Endothelial cell of umbilical vein (primary cell): Measurements from ENCODE around the gene P2RX3. TPM values are rescaled to one million over a fixed set of nuclear protein-coding genes. Genes with fewer than 3 reads are reported as not detected.
A peak's percentile ranks its signal among the peaks of the same experiment; 100 is the strongest.

Experiments
- BruUV-seq: library from RNA; stranded (reverse); fragments of 400-500 nt; replicated peaks from 2 replicates; lab custom pipeline; 2021; lab: Mats Ljungman, UMichigan
- CTCF ChIA-PET: fragments of 300-600, 350-600 bp; sonication (Branson Sonifier 250); formaldehyde crosslinking; loops from one replicate; lab custom pipeline; 2021; ENCODE audit warnings: antibody characterized with exemption, inconsistent platforms; lab: Charles Lee
- POLR2A ChIA-PET: fragments of 300-600, 350-600 bp; sonication (Branson Sonifier 250); formaldehyde crosslinking; loops from one replicate; lab custom pipeline; 2021; ENCODE audit warnings: antibody characterized with exemption, inconsistent platforms; lab: Charles Lee
- DNase-seq: peaks from one replicate; pipeline ENCODE4 v3.0.0-alpha.2; 2011; ENCODE audit warnings: low read depth, low spot score
- FAIRE-seq: peaks from 2 replicates; lab custom pipeline; 2011; peaks lifted over from hg19 to GRCh38; lab: Jason Lieb, UNC
- H2AFZ ChIP-seq: 2 replicates; pipeline ENCODE4 v1.6.0; 2012; ENCODE audit warnings: low read depth, low read length, control low read depth, inconsistent platforms
- H3K27ac ChIP-seq: 2 replicates; pipeline ENCODE4 v1.5.1; 2011; ENCODE audit warnings: low read depth, mild to moderate bottlenecking, control low read depth, low read length, moderate library complexity; ENCODE audit not compliant: insufficient read depth
- H3K27me3 ChIP-seq, 2 experiments: 2 replicates each; pipeline versions ENCODE4 v1.6.0 to v1.6.1; 2011; ENCODE audit warnings: low read length in 2 of 2, mixed read lengths in 1 of 2; ENCODE audit not compliant: control insufficient read depth in 2 of 2, insufficient read depth in 2 of 2
- H3K36me3 ChIP-seq, 2 experiments: 2 replicates in 1 of 2; 3 replicates in 1 of 2; pipeline ENCODE4 v1.5.1; 2011; ENCODE audit warnings: low read length in 2 of 2, mild to moderate bottlenecking in 1 of 2, moderate library complexity in 1 of 2; ENCODE audit not compliant: control insufficient read depth in 2 of 2, insufficient read depth in 2 of 2; ENCODE audit errors: extremely low read depth in 1 of 2
- H3K4me1 ChIP-seq: 3 replicates; pipeline ENCODE4 v1.5.1; 2011; ENCODE audit warnings: mild to moderate bottlenecking, low read length; ENCODE audit not compliant: control insufficient read depth, insufficient read depth; ENCODE audit errors: extremely low read depth
- H3K4me2 ChIP-seq: 2 replicates; pipeline ENCODE4 v1.6.1; 2011; ENCODE audit warnings: low read length, control low read depth, mixed read lengths; ENCODE audit not compliant: insufficient read depth
- H3K4me3 ChIP-seq, 3 experiments: fragments of 200-600 bp in 1 of 3; sonication (generic), shearing (Covaris generic) in 1 of 3; replicated peaks in 1 of 3; 2 replicates each; pipeline ENCODE4 v1.5.1; 2011 to 2016; ENCODE audit warnings: control low read depth in 3 of 3, low read length in 3 of 3, mild to moderate bottlenecking in 2 of 3, inconsistent platforms in 1 of 3, low read depth in 1 of 3, moderate library complexity in 1 of 3; ENCODE audit not compliant: insufficient read depth in 1 of 3
- H3K79me2 ChIP-seq: 2 replicates; pipeline ENCODE4 v1.6.0; 2012; ENCODE audit warnings: low read length, inconsistent platforms; ENCODE audit not compliant: control insufficient read depth, insufficient read depth
- H3K9ac ChIP-seq: replicated peaks from 2 replicates; pipeline ENCODE3; 2011; ENCODE audit warnings: low read length, control low read depth; ENCODE audit not compliant: insufficient read depth; ENCODE audit errors: extremely low read depth
- H3K9me1 ChIP-seq: replicated peaks from 3 replicates; pipeline ENCODE4 v1.6.0; 2011; ENCODE audit warnings: mild to moderate bottlenecking, low read length; ENCODE audit not compliant: control insufficient read depth, insufficient read depth; ENCODE audit errors: extremely low read depth
- H3K9me3 ChIP-seq: replicated peaks from 2 replicates; pipeline ENCODE4 v1.5.1; 2012; ENCODE audit warnings: low read length, inconsistent platforms; ENCODE audit not compliant: control insufficient read depth, insufficient read depth
- H4K20me1 ChIP-seq: replicated peaks from 2 replicates; pipeline ENCODE3; 2011; ENCODE audit warnings: mild to moderate bottlenecking, low read length; ENCODE audit not compliant: control insufficient read depth, insufficient read depth; ENCODE audit errors: extremely low read depth
- CTCF ChIP-seq, 2 donors: IDR thresholded peaks; 1 replicate in 1 of 2; 2 replicates in 1 of 2; pipeline ENCODE4 v1.5.1; 2011; ENCODE audit warnings: low read length in 2 of 2, mild to moderate bottlenecking in 2 of 2, moderate library complexity in 2 of 2, control low read depth in 1 of 2, inconsistent platforms in 1 of 2, low read depth in 1 of 2; ENCODE audit not compliant: insufficient read depth in 1 of 2; ENCODE audit errors: extremely low read depth in 1 of 2
- EZH2 ChIP-seq: IDR thresholded peaks from 2 replicates; pipeline ENCODE4 v1.6.1; 2012; ENCODE audit warnings: borderline replicate concordance, low read depth, mild to moderate bottlenecking, moderate library complexity, low read length, inconsistent platforms; ENCODE audit not compliant: severe bottlenecking
- FOS ChIP-seq: IDR thresholded peaks from 2 replicates; pipeline ENCODE4 v1.6.1; 2011; ENCODE audit warnings: mild to moderate bottlenecking, low read length, moderate library complexity, borderline replicate concordance; ENCODE audit not compliant: insufficient read depth
- GATA2 ChIP-seq: IDR thresholded peaks from 2 replicates; pipeline ENCODE4 v1.7.0; 2011; ENCODE audit warnings: low read depth, mild to moderate bottlenecking, moderate library complexity, mixed read lengths, low read length; ENCODE audit not compliant: insufficient read length, insufficient read depth
- JUN ChIP-seq: IDR thresholded peaks from 2 replicates; pipeline ENCODE4 v1.6.1; 2011; ENCODE audit warnings: borderline replicate concordance, low read depth; ENCODE audit not compliant: insufficient read length, insufficient read depth
- MAX ChIP-seq: IDR thresholded peaks from 2 replicates; pipeline ENCODE4 v1.6.1; 2011; ENCODE audit not compliant: insufficient read depth, insufficient read length
- MYC ChIP-seq: IDR thresholded peaks from one replicate; pipeline ENCODE4 v1.6.1; 2011; ENCODE audit warnings: mild to moderate bottlenecking, low read depth, low read length
- POLR2A ChIP-seq: IDR thresholded peaks from 2 replicates; pipeline ENCODE4 v1.6.1; 2012; ENCODE audit warnings: low read depth, mild to moderate bottlenecking, control low read depth, low read length
- POLR2AphosphoS5 ChIP-seq: IDR thresholded peaks from 2 replicates; pipeline ENCODE4 v1.6.1; 2012; ENCODE audit warnings: low read depth, mild to moderate bottlenecking, control low read depth, low read length, moderate library complexity; ENCODE audit not compliant: insufficient read depth
- dilution Hi-C: fragments of 300-500 bp; cut with MboI; formaldehyde crosslinking; loops from one replicate; pipeline ENCODE4 v1.15.0; 2019; ENCODE audit warnings: low sequenced_read_pairs; ENCODE audit not compliant: extremely low pct_ligation_motif_present
- intact Hi-C: fragments of 100-400 bp; cut with micrococcal nuclease; formaldehyde crosslinking; loops from one replicate; pipeline ENCODE4 v1.10.0; 2022
- polyA plus RNA-seq, 4 experiments: library from polyadenylated mRNA; depleted of rRNA in 3 of 4; stranded (reverse) in 3 of 4; unstranded in 1 of 4; fragments of >200 nt; gene quantifications; 2 replicates each; pipeline versions ENCODE4 v1.2.1 to v1.2.3, GENCODE V29; 2011 to 2012; ENCODE audit warnings: missing spikeins in 1 of 4
- total RNA-seq: library from RNA; stranded (reverse); gene quantifications from 2 replicates; pipeline ENCODE4 v1.2.3, GENCODE V29; 2021

P2RX3 gene
- total and polyA plus RNA-seq, 2 donors (not counting 3 experiments of a cell fraction or from before 2014, with no cell fraction given) = not detected

GRCh38 chr11:57379732-57380131 is 41.6 kb downstream of the P2RX3 start:
- no TSS peak for BruUV-seq
- dilution Hi-C loops = no loop called here
- Histone ChIP-seq H3K36me3 (no peaks in the 10 kb centered on the region), H3K9me3 (no peaks in the 10 kb centered on the region), H2AFZ (no peak overlapping the region), H3K79me2 (no peaks in the 10 kb centered on the region), H3K4me2 (no peak overlapping the region), H3K4me1 (no peaks in the 10 kb centered on the region), H3K4me3 (no peak overlapping the region), H3K27me3 (peaks cover 0 to 2% of the 10 kb centered on the region in 2 experiments), H3K27ac (no peak overlapping the region), H3K9me1 (no peaks in the 10 kb centered on the region), H3K9ac (no peak overlapping the region), H4K20me1 (no peaks in the 10 kb centered on the region)
- intact Hi-C loops = no loop called here
- ChIA-PET CTCF (interaction anchor here (1.0 kb wide), 5 partner anchors 10 to 265 kb away, joined by 3 to 4 read pairs (median 3); no protein-coding TSS in a partner anchor), POLR2A (no interaction called here)
- peak; percentile 25 for DNase-seq
- TF ChIP-seq POLR2A = no peak
- TF ChIP-seq POLR2AphosphoS5 = no peak
- TF ChIP-seq MYC = no peak
- no peak for TF ChIP-seq JUN
- TF ChIP-seq CTCF (IDR thresholded peaks at IDR 0.05; ENCODE audit: extremely low read depth in 1 of 2, insufficient read depth in 1 of 2, low read depth in 1 of 2, low read length in 2 of 2) = no peak
- no peak for TF ChIP-seq EZH2
- no peak for TF ChIP-seq GATA2
- no peak for TF ChIP-seq MAX
- TF ChIP-seq FOS = no peak
- no peak for FAIRE-seq
